Endodermal cell (in vitro differentiated cells): ENCODE results near the gene LYZL4. TPM values are rescaled to one million over a fixed set of nuclear protein-coding genes. Genes with fewer than 3 reads are reported as not detected.
A peak's percentile ranks its signal among the peaks of the same experiment; 100 is the strongest.

Experiments
- DNase-seq: peaks from one replicate; pipeline ENCODE4 v3.0.0-alpha.2; 2017
- H3K27ac ChIP-seq: 2 replicates; pipeline ENCODE4 v1.5.1; 2013; ENCODE audit warnings: mild to moderate bottlenecking, low read depth, low read length, moderate library complexity
- H3K27me3 ChIP-seq: 2 replicates; pipeline ENCODE4 v1.6.1; 2013; ENCODE audit warnings: mild to moderate bottlenecking, low read length, moderate library complexity; ENCODE audit not compliant: insufficient read depth, control insufficient read depth, poor library complexity, severe bottlenecking
- H3K36me3 ChIP-seq: 2 replicates; pipeline ENCODE4 v1.7.0; 2013; ENCODE audit warnings: mild to moderate bottlenecking, low read length, moderate library complexity; ENCODE audit not compliant: control insufficient read depth, insufficient read depth
- H3K4me1 ChIP-seq: one replicate; pipeline ENCODE4 v1.7.0; 2013; ENCODE audit warnings: low read length; ENCODE audit not compliant: control insufficient read depth, insufficient read depth
- H3K4me3 ChIP-seq: 2 replicates; pipeline ENCODE4 v1.5.1; 2013; ENCODE audit warnings: mild to moderate bottlenecking, low read length, moderate library complexity
- H3K9ac ChIP-seq: 2 replicates; pipeline ENCODE4 v1.6.1; 2013; ENCODE audit warnings: mild to moderate bottlenecking, low read length, moderate library complexity; ENCODE audit not compliant: poor library complexity, severe bottlenecking; ENCODE audit errors: extremely low read depth
- H3K9me3 ChIP-seq: 2 replicates; pipeline ENCODE4 v1.6.1; 2013; ENCODE audit warnings: mild to moderate bottlenecking, low read length, moderate library complexity; ENCODE audit not compliant: control insufficient read depth
- H3K27ac Mint-ChIP-seq: 2 replicates; pipeline ENCODE4 v1.8.0; 2020; ENCODE audit warnings: mixed read lengths
- H3K27me3 Mint-ChIP-seq: 2 replicates; pipeline ENCODE4 v1.8.0; 2021; ENCODE audit warnings: mild to moderate bottlenecking, mixed read lengths; ENCODE audit not compliant: insufficient read depth
- H3K36me3 Mint-ChIP-seq: 2 replicates; pipeline ENCODE4 v1.8.0; 2020; ENCODE audit warnings: low read depth, mixed read lengths
- H3K4me1 Mint-ChIP-seq: 2 replicates; pipeline ENCODE4 v1.8.0; 2020; ENCODE audit warnings: mixed read lengths
- H3K4me3 Mint-ChIP-seq: 2 replicates; pipeline ENCODE4 v1.8.0; 2020; ENCODE audit warnings: mild to moderate bottlenecking, moderate library complexity, mixed read lengths
- H3K9me3 Mint-ChIP-seq: 2 replicates; pipeline ENCODE4 v1.8.0; 2020; ENCODE audit warnings: mild to moderate bottlenecking, mixed read lengths
- CTCF ChIP-seq: fragments of 200-600 bp; sonication (generic); conservative IDR thresholded peaks from 2 replicates; pipeline ENCODE4 v1.5.0; 2021; ENCODE audit warnings: antibody characterized with exemption, mild to moderate bottlenecking
- WGBS, 2 experiments: methylation state at CpG; one replicate each; pipeline versions ENCODE4 v1.1.5 to v1.1.7; 2013; ENCODE audit warnings: missing lambda C conversion rate in 2 of 2, mixed read lengths in 1 of 2; ENCODE audit not compliant: insufficient coverage in 1 of 2, insufficient read length in 1 of 2; 5-methylcytosine and 5-hydroxymethylcytosine counted together
- total RNA-seq, 2 donors: library from RNA; stranded (reverse); fragmentation: NEBNext Ultra II Directional in 1 of 2; extraction: Animal tissue kit (Norgen Biotek cat#: 25700) in 1 of 2; gene quantifications; 2 replicates in 1 of 2; 3 replicates in 1 of 2; pipeline ENCODE4 v1.2.1, GENCODE V29; 2021

The LYZL4 gene
- total RNA-seq, 2 donors from 2014 or later = not detected

DNA sequence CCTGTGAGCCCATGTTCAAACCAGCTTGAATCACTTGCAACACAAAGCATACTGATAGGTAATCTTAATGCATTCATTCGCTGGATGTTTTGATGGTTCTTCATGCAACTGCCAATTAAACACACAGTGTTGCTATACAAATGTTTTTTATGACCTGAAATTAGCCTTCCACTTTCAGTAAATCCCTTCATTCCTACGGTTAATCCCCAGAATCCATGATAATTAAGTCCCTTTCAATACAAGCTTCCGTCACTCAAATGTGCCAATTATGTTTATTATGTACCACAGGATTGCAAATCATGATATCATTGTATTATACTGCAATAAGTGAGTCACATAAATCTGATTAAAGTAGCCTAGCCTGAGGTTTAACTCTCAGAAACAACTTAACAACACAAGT is 14.5 kb upstream of the LYZL4 start:
- no peaks in the 10 kb centered on the region for H3K9me3 Mint-ChIP-seq
- H3K27ac Mint-ChIP-seq = no peak overlapping the region

GRCh38 chr3:42421818-42422796 is 11.7 kb upstream of the LYZL4 start:
- peak overlapping the region; percentile 35 for H3K27ac Mint-ChIP-seq
- no peaks in the 10 kb centered on the region for H3K27me3 Mint-ChIP-seq
- no peaks in the 10 kb centered on the region for H3K27me3 ChIP-seq
- H3K4me3 ChIP-seq = no peak overlapping the region
- 85 to 92% methylated on average over 18 to 20 of the region's 20 CpGs for WGBS, 2 experiments
- no peak for TF ChIP-seq CTCF
- H3K4me3 Mint-ChIP-seq = no peak overlapping the region
- H3K36me3 Mint-ChIP-seq = no peaks in the 10 kb centered on the region
- H3K36me3 ChIP-seq = no peaks in the 10 kb centered on the region
- no peaks in the 10 kb centered on the region for H3K9me3 Mint-ChIP-seq
- DNase-seq = no peak
- H3K4me1 Mint-ChIP-seq = peaks cover 19% of the 10 kb centered on the region
- H3K27ac ChIP-seq = no peak overlapping the region
- H3K4me1 ChIP-seq = no peaks in the 10 kb centered on the region
- H3K9ac ChIP-seq = no peak overlapping the region
- no peaks in the 10 kb centered on the region for H3K9me3 ChIP-seq

More for the DNA sequence above, 14.5 kb upstream of the LYZL4 start:
- no peak for TF ChIP-seq CTCF
- DNase-seq = no peak
- Histone ChIP-seq H3K4me3 (no peak overlapping the region), H3K4me1 (no peaks in the 10 kb centered on the region), H3K9me3 (no peaks in the 10 kb centered on the region), H3K9ac (no peak overlapping the region), H3K27me3 (no peaks in the 10 kb centered on the region), H3K27ac (no peak overlapping the region), H3K36me3 (no peaks in the 10 kb centered on the region)
- H3K36me3 Mint-ChIP-seq = no peaks in the 10 kb centered on the region
- H3K4me3 Mint-ChIP-seq = no peak overlapping the region
- H3K27me3 Mint-ChIP-seq = no peaks in the 10 kb centered on the region
- peaks cover 33% of the 10 kb centered on the region for H3K4me1 Mint-ChIP-seq
- 83 to 100% methylated on average over 1 to 3 of the region's 3 CpGs for WGBS, 2 experiments

- H3K36me3 Mint-ChIP-seq = no peaks in the 10 kb centered on the region
- Histone ChIP-seq H3K27ac (no peak overlapping the region), H3K27me3 (no peaks in the 10 kb centered on the region), H3K9ac (no peak overlapping the region), H3K9me3 (no peaks in the 10 kb centered on the region), H3K36me3 (no peaks in the 10 kb centered on the region), H3K4me3 (no peak overlapping the region), H3K4me1 (no peaks in the 10 kb centered on the region)
- no peak overlapping the region for H3K27ac Mint-ChIP-seq
- peaks cover 19% of the 10 kb centered on the region for H3K4me1 Mint-ChIP-seq
- no peak for TF ChIP-seq CTCF
- no peak overlapping the region for H3K4me3 Mint-ChIP-seq
- no peaks in the 10 kb centered on the region for H3K27me3 Mint-ChIP-seq
- WGBS, 2 experiments = 67 to 86% methylated on average over 1 of the region's 1 CpG
- no peak for DNase-seq
- H3K9me3 Mint-ChIP-seq = no peaks in the 10 kb centered on the region
Observed at GRCh38 chr3:42419563-42419962, 9.2 kb upstream of the LYZL4 start.
